Measurements from ENCODE around the gene CAMTA1. TPM values are rescaled to one million over a fixed set of nuclear protein-coding genes. Genes with fewer than 3 reads are reported as not detected.

Gene CAMTA1
- total and polyA plus RNA-seq, 9 of the 15 experiments (the other 6 are each of a cell fraction or from before 2014, with no cell fraction given): 43.9 to 161 (median 65.9) TPM

- no peak for TF ChIP-seq HMG20A (CRISPR knock-in tag; conservative IDR thresholded peaks at IDR 0.05)
- peak; percentile 72; the same call in 1 of the 2 replicates for TF ChIP-seq ZBTB33 (CRISPR knock-in tag; IDR thresholded peaks at IDR 0.05)
- peak; percentile 39 to 56; a peak in 2 of 4 replicates for TF ChIP-seq SIN3A (IDR thresholded peaks at IDR 0.05; ENCODE audit: borderline replicate concordance in 2 of 2, control insufficient read depth in 1 of 2, low read depth in 2 of 2, low read length in 2 of 2)
- TF ChIP-seq ZSCAN29 (IDR thresholded peaks at IDR 0.05): 0 out of 2 replicates have a peak, but pooled peaks have one; percentile 93
- peak; percentile 99 for TF ChIP-seq MGA (IDR thresholded peaks at IDR 0.05)
- TF ChIP-seq ZNF431 (CRISPR knock-in tag; IDR thresholded peaks at IDR 0.05): peak; percentile 77; the same call in 1 of the 2 replicates
- peak; percentile 96 for TF ChIP-seq CXXC5 (CRISPR knock-in tag; IDR thresholded peaks at IDR 0.05)
- peak; percentile 74 for TF ChIP-seq POLR2AphosphoS5 (IDR thresholded peaks at IDR 0.05; ENCODE audit: control insufficient read depth, insufficient read depth, low read depth, low read length)
- TF ChIP-seq SAP30 (IDR thresholded peaks at IDR 0.05; ENCODE audit: borderline replicate concordance, insufficient read depth, low read depth, low read length, poor library complexity, severe bottlenecking): peak; percentile 84
- TF ChIP-seq ZNF589 (CRISPR knock-in tag; IDR thresholded peaks at IDR 0.05; ENCODE audit: low read depth): peak; percentile 92
- peak; percentile 87 to 92 for TF ChIP-seq FOXK2 (conservative IDR thresholded peaks at IDR 0.05 in 1 of 2, IDR thresholded peaks at IDR 0.05 in 1 of 2; ENCODE audit: low read depth in 2 of 2)
These were observed 515 bp upstream of the CAMTA1 start (continued) for GRCh38 chr1:6784560-6785317.
